HG02571 (cell line): ENCODE data around the gene IL17RE.
"Not testable (repeated sequence)": the region's sequence is repeated elsewhere in the genome, so short reads cannot be mapped to it uniquely, and the experiment has no call there.

Experiments
- ATAC-seq: cut with Tn5 transposase; IDR thresholded peaks from one replicate; pipeline ENCODE4 v1.9.1; 2021; ENCODE audit warnings: mild to moderate bottlenecking, moderate library complexity; ENCODE audit not compliant: unreplicated experiment

The IL17RE gene, protein sequence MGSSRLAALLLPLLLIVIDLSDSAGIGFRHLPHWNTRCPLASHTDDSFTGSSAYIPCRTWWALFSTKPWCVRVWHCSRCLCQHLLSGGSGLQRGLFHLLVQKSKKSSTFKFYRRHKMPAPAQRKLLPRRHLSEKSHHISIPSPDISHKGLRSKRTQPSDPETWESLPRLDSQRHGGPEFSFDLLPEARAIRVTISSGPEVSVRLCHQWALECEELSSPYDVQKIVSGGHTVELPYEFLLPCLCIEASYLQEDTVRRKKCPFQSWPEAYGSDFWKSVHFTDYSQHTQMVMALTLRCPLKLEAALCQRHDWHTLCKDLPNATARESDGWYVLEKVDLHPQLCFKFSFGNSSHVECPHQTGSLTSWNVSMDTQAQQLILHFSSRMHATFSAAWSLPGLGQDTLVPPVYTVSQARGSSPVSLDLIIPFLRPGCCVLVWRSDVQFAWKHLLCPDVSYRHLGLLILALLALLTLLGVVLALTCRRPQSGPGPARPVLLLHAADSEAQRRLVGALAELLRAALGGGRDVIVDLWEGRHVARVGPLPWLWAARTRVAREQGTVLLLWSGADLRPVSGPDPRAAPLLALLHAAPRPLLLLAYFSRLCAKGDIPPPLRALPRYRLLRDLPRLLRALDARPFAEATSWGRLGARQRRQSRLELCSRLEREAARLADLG

DNA sequence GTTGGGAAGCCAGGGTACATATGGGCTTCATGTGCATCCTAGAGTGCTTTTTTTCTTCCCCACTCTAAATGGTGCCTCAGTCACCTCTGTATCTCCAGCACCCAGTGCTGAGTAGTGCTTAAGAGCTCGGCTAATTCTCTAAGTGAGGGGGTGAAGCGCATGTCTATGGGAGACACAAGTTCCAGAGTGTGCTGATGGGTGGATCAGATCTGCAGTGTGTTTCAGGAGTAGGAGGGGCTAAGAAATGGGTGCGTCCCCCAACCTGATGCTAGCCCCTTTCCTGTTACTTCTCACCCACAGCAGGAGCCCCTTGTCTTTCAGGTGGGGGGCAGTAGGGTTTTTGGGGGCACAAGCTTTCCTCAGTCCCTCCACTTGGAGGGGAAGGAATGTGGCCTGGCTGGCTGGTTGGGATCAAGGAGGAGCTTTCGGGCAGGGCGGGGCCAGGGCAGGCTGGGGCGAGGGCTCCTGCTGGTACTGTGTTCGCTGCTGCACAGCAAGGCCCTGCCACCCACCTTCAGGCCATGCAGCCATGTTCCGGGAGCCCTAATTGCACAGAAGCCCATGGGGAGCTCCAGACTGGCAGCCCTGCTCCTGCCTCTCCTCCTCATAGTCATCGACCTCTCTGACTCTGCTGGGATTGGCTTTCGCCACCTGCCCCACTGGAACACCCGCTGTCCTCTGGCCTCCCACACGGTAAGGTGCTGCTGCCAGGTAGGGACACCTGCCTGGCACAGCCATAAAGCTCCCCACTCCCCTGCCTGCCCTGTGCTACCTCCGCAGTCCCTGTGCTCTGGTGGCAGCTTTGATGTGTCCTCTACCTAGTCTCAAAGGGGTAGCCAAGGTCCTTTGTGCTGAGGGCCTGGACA, at the start of gene IL17RE:
Gene IL17RE (plus strand): TSS at position 477 of the 866 bp plus-strand sequence. CDS start 85 bp downstream, at position 562.
- ATAC-seq: no peak

DNA sequence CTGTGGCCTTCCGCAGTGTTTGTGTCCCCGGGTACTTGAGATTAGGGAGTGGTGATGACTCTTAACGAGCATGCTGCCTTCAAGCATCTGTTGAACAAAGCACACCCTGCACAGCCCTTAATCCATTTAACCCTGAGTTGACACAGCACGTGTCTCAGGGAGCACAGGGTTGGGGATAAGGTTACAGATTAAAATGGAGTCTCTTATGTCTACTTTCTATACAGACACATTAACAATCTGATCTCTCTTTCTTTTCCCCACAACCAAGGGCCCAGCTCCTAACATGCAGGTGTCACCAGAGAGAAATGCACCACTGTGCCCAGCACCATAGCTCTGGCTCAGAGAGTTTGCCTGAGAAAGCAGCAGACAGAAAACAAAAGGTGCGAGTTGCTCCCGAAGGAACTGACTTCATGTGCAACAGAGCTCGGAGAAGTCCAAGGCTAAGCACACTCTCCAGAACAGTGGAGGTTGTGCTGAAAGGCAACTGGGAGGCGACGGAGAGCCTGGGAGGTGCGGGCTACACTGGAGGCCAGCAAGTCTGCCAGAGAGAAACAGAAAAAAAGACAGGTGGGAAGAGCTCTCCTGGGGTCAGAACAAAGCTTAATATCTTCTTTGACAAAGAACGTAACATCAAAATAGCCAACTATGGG, 48.2 kb upstream of the IL17RE start:
- not testable (repeated sequence) for ATAC-seq

DNA sequence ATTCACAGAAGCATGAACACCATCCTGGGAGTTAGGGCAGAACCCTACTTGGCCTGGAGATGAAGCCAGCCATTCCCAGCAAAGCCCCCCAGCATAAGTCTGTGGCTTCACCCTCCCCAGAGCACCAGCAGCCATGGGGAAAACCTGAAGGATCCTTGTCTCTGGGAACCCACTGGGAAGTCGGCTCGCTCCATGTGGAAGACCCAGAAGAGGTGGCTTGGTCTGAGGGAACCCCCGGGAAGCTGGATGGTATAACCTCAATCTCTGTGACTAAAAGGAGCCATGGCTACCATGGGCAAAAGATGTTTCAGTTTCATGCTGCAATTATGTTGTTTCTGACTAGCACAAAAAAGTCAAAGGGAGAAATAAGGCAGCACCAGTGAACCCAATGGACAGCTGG, 47.1 kb upstream of the IL17RE start:
- no peak for ATAC-seq

DNA sequence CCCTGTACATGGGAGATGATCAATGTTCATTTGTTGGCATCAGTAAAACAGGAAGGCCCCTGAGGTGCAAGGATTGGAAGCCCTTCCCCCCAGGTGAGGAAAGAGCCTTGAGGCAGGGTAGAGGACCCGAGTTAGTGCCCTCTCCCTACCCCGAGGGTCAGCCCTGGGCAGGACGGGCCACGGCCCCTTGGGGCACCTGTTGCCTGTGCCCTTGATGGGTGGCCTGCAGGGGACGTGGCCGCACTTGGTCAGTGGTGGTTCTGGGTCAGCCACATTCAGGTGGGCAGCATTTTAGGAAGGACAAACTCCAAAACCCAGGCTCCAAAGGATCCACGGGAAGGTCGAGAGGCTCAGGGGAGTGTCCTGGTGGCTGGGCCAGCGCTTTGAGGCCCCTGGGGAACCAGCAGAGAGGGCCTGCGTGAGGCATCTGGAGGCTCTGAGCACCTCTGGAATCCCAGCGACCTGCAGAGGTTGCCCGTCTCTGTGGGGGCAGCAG, 43.1 kb upstream of the IL17RE start:
- ATAC-seq: no peak

DNA sequence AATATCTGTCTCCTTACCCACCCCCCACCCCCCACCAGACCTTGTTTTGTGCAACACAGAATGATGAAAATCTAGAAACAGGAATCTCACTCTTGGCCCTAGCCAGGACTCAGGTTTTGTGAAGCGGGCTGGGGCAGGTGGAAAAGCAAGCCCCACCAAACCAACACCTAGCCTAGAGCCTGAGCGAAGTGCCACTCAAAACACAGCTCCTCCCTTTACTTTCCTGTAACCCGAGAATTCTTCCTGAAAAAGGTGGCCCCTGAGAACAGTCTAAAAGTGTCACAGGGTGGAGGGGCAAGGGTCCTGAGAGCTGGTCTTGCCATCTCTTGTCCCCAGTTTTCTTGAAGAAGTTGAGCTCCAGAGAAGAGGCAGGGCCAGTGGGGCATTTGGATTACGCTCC, 41.4 kb upstream of the IL17RE start:
- ATAC-seq: no peak

DNA sequence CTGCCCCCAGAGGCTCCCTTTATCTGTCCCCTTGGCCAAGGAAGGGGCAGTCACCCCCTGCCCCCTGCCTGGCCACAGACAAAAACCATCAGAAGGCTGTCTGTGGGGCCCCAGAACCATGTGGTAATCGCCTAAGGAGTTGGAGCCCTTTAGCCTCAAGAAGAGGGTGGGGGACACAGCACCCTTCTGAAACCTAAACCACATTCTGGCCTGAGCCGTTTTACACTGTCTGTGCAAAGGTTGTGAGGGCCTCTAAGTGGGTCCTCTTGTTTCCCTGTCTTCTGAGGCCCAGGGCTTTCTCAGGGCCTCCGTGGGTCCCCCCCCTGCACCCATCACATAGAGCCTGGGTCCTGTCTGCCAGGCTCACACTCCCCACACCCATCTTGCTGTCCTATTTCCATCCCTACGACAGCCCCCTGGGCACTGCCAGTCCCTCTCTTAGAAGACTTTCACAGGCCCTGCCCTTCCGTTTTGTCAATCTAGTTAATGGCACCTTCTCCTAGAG, 41.0 kb upstream of the IL17RE start:
- ATAC-seq: no peak

DNA sequence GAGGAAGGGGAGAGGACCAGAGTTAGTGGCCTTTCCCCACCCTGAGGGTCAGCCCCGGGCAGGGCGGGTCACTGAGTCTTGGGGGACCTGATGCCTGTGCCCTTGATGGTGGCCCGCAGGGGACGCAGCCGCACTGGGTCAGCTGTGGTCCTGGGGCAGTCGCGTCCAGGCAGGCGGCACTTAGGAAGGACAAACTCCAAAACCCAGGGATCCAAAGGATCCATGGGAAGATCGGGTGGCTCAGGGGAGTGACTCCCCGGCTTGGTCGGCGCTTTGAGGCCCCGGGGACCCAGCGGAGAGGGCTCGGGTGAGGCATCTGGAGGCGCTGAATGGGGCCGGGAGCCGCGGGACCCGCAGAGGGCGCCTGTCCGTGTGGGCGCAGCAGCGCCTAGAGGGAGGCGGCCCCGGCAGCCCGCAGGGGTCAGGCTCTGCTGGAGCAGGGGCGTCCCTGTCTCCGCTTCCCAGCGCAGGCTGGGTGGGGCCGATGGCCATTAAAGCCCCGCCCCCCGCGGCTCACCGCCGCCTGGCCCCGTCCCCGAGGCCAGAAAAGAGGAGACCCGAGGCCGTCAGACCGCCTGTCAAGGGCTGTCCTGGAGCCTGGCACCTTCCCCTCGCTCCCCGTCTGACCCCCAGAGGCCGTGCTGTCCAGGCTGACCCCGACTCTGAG, 40.1 kb upstream of the IL17RE start:
- ATAC-seq: no peak

DNA sequence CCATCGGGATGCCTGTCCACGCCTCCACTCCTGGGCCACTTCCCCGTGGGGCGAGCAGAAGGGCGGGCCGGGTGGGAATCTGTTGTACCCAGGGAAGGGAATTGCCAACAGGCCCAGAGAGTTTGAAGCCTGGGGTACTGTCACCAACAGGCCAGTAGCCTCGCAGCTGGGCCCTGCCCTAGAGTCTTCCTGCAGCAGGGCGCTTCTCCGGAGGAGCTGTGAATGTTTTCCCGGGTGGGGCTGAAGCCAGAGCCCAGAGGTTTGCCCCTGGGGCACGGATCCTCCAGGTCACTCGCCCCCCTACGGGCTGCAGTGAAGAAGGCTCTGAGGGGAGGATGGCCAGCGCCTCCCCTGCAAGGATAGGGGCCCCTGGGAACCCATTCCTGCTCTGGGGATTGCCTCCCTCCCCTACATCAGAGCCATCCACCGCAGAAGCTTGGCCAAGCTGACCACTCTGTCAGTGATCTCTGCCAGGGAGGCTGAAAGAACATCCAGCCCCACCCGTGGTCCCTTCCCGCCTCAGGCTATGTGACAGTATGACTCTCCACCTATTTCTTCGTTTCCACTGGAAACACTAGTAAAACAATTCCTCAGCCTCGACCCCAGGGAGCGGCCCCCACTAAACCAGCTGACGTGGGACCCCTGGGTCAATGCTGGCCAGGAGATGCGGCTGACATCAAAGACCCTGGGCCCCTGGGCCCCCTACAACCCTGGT, 39.4 kb upstream of the IL17RE start:
- no peak for ATAC-seq

DNA sequence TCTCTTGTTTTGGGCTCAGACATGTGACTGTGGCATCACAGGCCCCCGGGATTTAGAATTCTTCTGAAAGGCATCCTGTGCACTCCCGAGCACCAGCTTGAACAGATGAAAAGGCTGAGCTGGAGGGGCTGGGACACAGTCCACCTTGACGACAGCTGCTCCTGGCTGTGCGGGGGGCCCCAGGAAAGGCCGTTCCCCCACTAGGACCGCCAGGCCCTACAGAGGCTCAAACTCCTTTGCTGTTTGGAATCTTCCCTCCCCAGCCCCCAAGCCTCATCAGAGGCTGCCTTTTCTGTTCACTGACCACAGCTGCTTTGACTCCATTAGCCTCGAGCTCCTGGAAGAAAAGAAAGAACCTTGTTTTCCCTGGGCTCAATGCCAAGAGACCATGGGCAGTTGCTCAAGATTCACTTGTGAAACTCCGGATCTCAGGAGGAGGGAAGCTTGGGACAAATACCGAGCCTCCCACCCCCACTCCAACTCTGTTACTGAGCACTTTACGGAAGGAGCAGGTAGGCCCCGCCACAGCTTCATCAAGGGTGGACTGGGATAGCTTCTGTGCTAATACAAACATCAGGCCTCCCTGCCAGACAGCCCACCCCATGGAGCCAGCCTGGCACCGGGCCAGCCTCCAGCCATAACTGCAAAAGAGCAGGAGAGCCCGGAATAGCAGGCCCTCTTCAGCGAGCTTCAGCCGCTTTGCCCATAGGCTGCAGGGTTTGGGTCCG, 38.3 kb upstream of the IL17RE start:
- no peak for ATAC-seq

DNA sequence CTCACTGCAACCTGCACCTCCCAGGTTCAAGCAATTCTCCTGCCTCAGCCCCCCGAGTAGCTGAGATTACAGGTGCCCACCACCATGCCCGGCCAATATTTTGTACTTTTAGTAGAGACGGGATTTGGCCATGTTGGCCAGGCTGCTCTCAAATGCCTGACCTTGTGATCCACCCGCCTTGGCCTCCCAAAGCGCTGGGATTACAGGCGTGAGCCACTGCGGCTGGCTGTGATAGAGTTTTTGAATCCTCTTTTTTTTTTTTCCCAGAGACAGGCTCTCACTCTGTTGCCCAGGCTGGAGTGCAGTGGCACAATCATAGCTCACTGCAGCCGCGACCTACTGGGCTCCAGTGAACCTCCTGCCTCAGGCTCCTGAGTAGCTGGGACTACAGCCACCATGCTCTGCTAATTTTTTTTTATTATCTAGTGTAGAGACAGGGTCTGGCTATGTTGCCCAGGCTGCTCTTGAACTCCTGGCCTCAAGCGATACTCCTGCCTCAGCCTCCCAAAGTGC, 37.5 kb upstream of the IL17RE start:
- not testable (repeated sequence) for ATAC-seq

DNA sequence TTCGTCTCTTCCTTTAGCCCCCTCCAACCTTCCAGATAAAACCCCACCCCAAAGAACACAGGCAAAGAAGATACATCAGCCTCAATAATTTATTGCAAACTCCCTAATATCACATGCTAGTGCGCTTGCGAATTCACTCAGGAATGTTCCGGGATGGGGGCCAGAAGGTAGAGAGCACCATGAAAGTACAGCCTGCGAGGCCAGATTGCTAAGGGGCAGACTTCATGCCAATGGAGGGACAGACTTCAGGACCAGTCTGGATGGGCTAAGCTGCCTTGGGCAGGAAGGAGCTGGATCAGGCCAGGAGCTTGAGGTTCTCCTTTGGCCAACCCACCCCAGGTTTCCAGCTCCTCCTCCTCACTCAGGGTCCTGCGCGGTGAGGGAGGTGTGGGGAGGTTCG, 36.0 kb upstream of the IL17RE start:
- ATAC-seq: no peak

DNA sequence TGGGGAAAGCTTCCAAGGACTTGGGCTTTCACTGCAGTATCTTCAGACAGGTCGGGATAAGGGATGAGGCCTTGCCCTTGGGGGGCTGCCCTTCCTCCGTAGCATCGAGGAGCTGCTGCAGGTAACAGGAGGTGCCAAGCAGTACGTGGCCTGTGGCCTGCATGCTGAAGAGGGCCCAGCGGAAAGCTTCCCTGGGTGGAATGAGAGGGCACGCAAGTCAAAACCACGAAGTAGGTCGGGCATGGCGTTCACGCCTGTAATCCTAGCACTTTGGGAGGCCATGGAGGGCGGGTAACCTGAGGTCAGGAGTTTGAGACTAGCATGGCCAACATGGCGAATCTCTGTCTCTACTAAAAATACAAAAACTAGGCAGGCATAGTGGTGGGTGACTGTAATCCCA, 35.5 kb upstream of the IL17RE start:
- ATAC-seq: no peak

DNA sequence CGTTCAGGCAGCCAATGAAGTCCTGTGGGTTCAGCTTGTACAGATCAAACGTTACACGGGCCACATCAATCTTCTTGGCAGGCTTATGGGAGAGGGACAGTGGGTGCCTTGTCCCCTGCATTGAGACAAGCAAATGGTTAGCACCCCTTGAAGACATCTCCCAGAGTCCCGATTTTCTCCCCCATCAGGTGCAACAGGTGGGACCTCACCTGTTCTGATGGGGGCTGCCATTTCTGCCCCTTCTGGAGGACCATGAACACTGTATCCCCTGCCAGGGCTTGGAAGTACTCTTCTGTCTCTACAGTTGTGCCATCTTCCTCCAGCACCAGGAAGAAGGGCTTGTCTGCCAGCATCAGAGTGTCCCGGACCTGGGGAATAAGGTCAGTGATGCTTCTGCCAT, 32.7 kb upstream of the IL17RE start:
- no peak for ATAC-seq

DNA sequence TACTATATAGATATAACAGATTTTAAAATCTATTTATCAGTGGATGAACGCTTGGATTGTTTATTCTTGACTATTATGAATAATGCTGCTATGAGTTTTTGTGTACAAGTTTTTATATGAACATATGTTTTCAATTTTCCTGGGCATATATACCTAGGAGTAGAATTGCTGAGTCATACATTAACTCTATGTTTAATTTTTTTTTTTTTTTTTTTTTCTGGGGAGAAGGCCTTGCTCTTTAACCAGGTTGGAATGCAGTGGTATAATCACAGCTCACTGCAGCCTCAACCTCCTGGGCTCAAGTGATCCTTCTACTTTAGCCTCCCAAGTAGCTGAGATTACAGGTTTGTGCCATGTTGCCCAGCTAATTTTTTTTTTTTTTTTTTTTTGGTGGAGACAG, 31.7 kb upstream of the IL17RE start:
- no peak for ATAC-seq

DNA sequence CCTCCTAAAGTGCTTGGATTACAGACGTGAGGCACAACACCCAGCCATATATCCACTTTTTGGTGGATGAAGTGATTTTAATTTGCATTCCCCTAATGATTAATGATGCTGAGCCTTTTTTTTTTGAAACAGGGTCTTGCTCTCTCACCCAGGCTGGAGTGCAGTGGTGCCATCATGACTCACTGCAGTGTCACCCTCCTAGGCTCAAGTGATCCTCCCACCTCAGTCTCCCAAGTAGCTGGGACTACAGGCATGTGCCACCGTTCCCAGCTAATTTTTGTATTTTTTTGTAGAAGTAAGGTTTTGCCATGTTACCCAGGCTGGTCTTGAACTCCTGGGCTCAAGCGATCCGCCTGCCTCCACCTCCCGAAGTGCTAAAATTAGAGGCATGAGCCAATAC, 30.6 kb upstream of the IL17RE start:
- ATAC-seq: not testable (repeated sequence)

DNA sequence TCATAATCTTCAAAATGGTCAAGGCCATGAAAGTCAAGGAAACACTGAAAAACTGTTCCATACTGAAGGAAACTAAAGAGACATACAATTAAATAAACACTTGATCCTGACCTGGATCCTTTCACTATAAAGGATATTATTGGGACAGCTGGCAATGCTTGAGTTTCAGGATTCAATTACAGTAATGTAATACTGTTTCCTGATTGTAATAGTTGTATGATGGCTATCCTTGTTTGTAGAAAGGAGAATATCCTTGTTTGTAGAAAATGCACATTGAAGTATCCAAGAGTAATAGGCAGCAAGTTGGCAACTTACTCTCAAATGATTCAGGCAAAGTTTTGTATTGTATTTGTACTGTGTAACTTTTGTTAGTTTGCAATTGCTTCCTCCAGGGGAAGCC, 27.2 kb upstream of the IL17RE start:
- no peak for ATAC-seq

DNA sequence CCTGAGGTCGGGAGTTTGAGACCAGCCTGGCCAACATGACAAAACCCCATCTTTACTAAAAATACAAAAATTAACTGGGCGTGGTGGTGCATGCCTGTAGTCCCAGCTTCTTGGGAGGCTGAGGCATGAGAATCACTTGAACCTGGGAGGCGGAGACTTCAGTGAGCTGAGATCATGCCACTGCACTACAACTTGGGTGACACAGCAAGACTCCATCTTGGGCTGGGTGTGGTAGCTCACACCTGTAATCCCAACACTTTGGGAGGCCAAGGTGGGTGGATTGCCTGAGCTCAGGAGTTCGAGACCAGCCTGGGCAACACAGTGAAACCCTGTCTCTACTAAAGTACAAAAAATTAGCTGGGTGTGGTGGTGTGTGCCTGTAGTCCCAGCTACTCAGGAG, 26.4 kb upstream of the IL17RE start:
- not testable (repeated sequence) for ATAC-seq

DNA sequence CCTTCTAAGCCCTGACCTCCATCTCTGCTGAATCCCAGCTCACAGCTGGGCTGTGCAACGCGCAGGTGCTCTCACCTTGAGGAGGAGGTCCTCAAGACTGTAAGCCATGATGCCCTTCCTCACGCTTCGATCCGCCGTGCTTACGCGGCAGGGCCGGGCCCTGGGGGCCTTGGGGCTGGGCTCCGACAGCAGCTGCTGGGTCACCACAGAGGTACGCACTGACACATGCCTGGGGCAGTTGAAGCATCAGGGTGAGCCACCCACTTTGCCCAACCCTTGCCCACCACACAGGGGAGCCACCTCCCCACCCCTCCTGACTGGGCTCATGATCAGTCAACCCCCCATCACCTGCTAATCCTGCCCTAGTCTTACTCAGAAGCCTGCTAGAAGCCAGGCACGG, 25.7 kb upstream of the IL17RE start:
- no peak for ATAC-seq

DNA sequence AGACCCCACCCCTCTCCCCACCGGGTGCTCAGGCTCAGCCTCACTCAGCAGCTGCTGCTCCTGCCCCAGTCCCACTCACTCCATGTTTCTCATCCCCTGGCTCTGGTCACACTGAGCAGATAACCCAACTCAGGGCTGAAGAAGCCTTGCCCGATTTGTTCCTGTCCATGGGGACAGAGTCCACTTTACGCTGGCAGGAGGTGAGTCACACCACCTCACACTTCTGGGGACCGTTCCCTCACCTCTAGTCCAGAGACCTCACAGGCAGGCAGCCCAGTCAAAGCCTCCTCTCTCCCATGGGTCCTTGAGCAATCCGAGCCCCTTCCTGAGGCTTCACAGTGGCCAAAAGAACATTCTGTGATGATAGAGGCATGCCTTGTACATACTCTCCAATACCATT, 23.9 kb upstream of the IL17RE start:
- ATAC-seq: no peak
